ENCODE measurements around the gene NTRK3. TPM values are rescaled to one million over a fixed set of nuclear protein-coding genes. Genes with fewer than 3 reads are reported as not detected.

The NTRK3 gene
- total and polyA plus RNA-seq, 8 donors = 0.13 to 1.1 (median 0.60) TPM

DNA sequence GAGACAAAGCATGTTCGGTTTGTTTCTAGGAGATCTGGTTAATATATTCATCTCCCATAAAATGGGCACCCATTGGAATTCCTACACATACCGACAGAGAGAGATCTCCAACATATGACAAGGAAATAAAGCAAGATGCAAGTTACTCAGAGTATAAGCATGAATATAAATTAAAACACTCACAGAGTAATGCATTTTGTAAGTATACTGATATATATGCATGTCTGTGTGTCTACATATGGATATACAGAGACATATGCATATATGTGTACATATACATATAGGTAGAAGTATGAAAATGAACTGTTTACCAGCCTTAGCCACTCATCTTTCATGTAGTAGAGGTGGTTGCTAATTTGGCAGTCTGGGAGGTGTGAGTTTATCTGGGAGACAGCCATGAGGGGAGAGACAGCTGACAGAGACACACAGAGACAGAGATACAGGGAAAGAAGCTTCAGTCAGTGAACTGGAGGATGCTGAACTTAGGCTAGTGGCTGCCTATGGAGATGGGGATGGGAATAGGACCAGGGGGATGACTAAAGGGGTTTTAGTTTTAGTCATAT, 134.5 kb downstream of the NTRK3 start:
- no peaks in the 10 kb centered on the region for H3K9me3 ChIP-seq
- ATAC-seq (no peak), FAIRE-seq (no peak), DNase-seq (no peak)
- H3K27ac ChIP-seq = no peak overlapping the region
- TF ChIP-seq, protein P1, sequence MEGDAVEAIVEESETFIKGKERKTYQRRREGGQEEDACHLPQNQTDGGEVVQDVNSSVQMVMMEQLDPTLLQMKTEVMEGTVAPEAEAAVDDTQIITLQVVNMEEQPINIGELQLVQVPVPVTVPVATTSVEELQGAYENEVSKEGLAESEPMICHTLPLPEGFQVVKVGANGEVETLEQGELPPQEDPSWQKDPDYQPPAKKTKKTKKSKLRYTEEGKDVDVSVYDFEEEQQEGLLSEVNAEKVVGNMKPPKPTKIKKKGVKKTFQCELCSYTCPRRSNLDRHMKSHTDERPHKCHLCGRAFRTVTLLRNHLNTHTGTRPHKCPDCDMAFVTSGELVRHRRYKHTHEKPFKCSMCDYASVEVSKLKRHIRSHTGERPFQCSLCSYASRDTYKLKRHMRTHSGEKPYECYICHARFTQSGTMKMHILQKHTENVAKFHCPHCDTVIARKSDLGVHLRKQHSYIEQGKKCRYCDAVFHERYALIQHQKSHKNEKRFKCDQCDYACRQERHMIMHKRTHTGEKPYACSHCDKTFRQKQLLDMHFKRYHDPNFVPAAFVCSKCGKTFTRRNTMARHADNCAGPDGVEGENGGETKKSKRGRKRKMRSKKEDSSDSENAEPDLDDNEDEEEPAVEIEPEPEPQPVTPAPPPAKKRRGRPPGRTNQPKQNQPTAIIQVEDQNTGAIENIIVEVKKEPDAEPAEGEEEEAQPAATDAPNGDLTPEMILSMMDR (IDR thresholded peaks at IDR 0.05) = no peak
- no peaks in the 10 kb centered on the region for H3K27me3 ChIP-seq
- WGBS, 2 donors = 60 to 72% methylated on average over 2 of the region's 2 CpGs
- intact Hi-C loops (cut with DNase I) = no loop called here
- no peak overlapping the region for H3K4me3 ChIP-seq
- H3K4me1 ChIP-seq = no peaks in the 10 kb centered on the region
- H3K36me3 ChIP-seq = no peaks in the 10 kb centered on the region

DNA sequence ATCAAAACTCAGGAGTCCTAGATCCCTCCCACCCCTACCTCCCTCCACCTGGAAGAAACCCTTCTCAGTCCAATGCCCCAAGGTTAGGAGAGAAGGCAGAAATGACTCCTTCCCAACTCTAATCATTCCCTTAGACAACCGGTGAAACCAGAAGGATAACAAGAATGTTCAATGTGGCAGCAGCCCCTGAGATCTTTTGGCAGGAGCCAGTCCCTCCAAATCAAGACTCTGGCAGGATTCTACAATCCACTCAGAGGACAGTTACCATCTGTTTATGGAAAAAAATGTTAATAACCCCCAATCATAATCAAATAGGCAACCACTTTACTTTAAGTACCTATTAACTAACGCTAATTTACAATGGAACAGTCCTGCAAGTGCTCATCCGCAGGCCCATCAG, 136.5 kb downstream of the NTRK3 start:
- no peak for ATAC-seq
- TF ChIP-seq, protein P1 (IDR thresholded peaks at IDR 0.05) = no peak
- H3K4me3 ChIP-seq = no peak overlapping the region
- no peak for FAIRE-seq
- no peak for DNase-seq
- no peaks in the 10 kb centered on the region for H3K27me3 ChIP-seq
- no peaks in the 10 kb centered on the region for H3K36me3 ChIP-seq
- no peaks in the 10 kb centered on the region for H3K4me1 ChIP-seq
- 77 to 78% methylated on average over 3 of the region's 3 CpGs for WGBS, 2 donors
- no peaks in the 10 kb centered on the region for H3K9me3 ChIP-seq
- H3K27ac ChIP-seq = no peak overlapping the region
- intact Hi-C loops (cut with DNase I) = no loop called here

DNA sequence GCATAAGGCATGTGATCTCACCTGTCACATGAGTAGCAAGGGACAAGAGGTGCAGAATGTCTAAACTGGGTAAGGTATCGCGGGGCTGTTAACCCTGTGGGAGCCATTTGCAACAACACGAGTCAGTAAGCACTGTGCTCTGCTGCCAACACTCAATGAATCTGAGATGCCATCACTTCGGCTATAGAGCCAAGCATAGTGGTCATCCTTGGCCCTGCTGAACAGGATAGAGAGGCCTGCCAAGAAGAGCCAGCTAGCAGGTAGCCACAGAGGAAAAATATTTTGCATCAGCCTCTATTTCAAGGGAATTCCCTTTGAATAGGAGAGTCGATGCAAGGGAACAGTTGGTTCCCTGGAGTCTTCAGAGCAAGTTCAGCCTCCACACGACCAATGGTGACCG, 137.8 kb downstream of the NTRK3 start:
- ATAC-seq = no peak
- no peak for FAIRE-seq
- 57 to 63% methylated on average over 7 of the region's 7 CpGs for WGBS, 2 donors

DNA sequence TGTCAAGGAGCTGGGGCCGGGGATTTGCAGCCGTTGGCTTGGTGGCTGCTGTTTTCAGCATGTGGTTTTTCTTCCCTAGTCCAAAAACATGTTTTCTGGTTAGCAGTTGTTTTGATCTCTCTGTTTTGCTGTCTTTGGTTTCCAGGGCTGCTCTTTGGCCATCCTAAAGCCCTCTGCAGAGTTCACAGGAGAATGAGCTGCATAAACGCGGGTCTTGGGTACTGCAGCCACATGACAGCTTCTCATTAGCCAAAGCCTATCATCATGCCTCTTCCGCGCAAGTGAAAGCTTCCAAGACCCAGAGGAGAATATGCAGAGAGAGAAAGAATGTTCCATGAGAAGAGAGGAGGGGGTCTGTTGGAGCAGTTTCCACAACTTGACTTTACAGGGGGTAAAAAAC, 138.5 kb downstream of the NTRK3 start:
- TF ChIP-seq, protein P1 (IDR thresholded peaks at IDR 0.05) = no peak
- FAIRE-seq (no peak), ATAC-seq (no peak), DNase-seq (no peak)
- Histone ChIP-seq H3K9me3 (no peaks in the 10 kb centered on the region), H3K27ac (no peak overlapping the region), H3K36me3 (no peaks in the 10 kb centered on the region), H3K4me3 (no peak overlapping the region), H3K27me3 (no peaks in the 10 kb centered on the region), H3K4me1 (no peaks in the 10 kb centered on the region)
- 62 to 65% methylated on average over 6 of the region's 6 CpGs for WGBS, 2 donors
- intact Hi-C loops (cut with DNase I) = loop anchor here in 1 of 3 donors (10.0 kb wide), 1 partner anchor 63 kb away; no protein-coding TSS in a partner anchor

More for the DNA sequence above, 137.8 kb downstream of the NTRK3 start:
- H3K27me3 ChIP-seq = no peaks in the 10 kb centered on the region
- TF ChIP-seq, protein P1 (IDR thresholded peaks at IDR 0.05) = no peak
- H3K4me1 ChIP-seq = no peaks in the 10 kb centered on the region
- H3K36me3 ChIP-seq = no peaks in the 10 kb centered on the region
- H3K4me3 ChIP-seq = no peak overlapping the region
- no peak for DNase-seq
- intact Hi-C loops (cut with DNase I) = loop anchor here in 1 of 3 donors (10.0 kb wide), 1 partner anchor 64 kb away; no protein-coding TSS in a partner anchor
- no peak overlapping the region for H3K27ac ChIP-seq
- no peaks in the 10 kb centered on the region for H3K9me3 ChIP-seq

DNA sequence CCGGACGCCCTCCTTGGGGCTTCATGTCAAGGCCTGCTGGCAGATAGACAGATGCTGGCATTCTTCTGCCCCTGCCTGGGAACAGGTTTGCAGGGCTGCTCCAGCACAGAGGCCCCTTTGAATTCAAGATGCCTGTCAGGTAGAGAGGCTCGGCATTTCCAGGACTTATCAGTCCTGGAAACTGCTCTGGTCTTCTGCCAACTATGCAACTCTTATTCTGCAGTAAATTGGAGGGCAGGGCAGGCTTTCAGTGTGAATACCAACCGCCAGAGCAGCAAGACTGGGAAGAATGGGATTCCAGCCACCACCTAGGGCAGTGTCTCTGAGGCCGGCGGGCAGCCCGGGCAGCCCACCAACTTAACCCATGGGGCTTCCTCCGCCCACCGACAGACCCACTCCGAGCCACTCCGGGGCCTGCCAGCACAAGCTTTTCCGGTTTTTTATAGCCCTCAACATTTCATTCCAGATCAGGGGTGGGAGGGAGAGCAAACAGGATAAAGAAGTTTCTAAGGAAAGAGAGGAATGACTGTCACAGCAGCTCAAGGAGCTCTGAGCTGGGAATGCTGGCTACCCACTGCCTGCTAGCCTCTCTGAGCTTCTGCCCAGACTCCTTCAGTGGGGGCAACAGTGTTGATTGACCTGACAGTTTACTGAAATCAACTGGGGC, 140.9 kb downstream of the NTRK3 start:
- whole genome bisulfite sequencing, 2 donors = 47% methylated on average over 12 of the region's 12 CpGs
- Histone ChIP-seq H3K27me3 (no peaks in the 10 kb centered on the region), H3K27ac (no peak overlapping the region), H3K4me1 (no peaks in the 10 kb centered on the region), H3K4me3 (no peak overlapping the region), H3K36me3 (no peaks in the 10 kb centered on the region), H3K9me3 (no peaks in the 10 kb centered on the region)
- TF ChIP-seq, protein P1 (IDR thresholded peaks at IDR 0.05) = no peak
- ATAC-seq (peak in 3 of 4 donors; percentile 64 to 72 (median 66)), FAIRE-seq (no peak), DNase-seq (peak in 3 of 6 donors; percentile 14 to 33 (median 16))
- intact Hi-C loops (cut with DNase I) = loop anchor here in 1 of 3 donors (10.0 kb wide), 1 partner anchor 61 kb away; no protein-coding TSS in a partner anchor
